Stomach (tissue), 4 donors: Measurements from ENCODE around the gene HLA-DQB1.

Source experiments
- EP300 ChIP-seq: sonication (generic); formaldehyde crosslinking; IDR thresholded peaks from one replicate; pipeline ENCODE4 v1.6.1; 2017; ENCODE audit warnings: antibody characterized with exemption
- POLR2A ChIP-seq, 4 donors: fragments of 450-650 bp; IDR thresholded peaks; one replicate each; pipeline ENCODE4 v1.6.1; 2016; ENCODE audit warnings: antibody characterized with exemption in 4 of 4, control low read depth in 2 of 4, mild to moderate bottlenecking in 1 of 4, moderate library complexity in 1 of 4
- POLR2AphosphoS5 ChIP-seq, 3 donors: sonication (generic); formaldehyde crosslinking; IDR thresholded peaks; one replicate each; pipeline ENCODE4 v1.6.1; 2016; ENCODE audit warnings: antibody characterized with exemption in 3 of 3
- TF ChIP-seq, protein P1 (sequence below), 7 experiments: fragments of 450-650 bp in 4 of 7; fragments of 200-600 bp in 3 of 7; sonication (generic) in 3 of 7; IDR thresholded peaks; one replicate each; pipeline ENCODE4 v1.5.1; 2016 to 2019; ENCODE audit warnings: antibody characterized with exemption in 7 of 7, control low read depth in 2 of 7, mild to moderate bottlenecking in 1 of 7

DNA sequence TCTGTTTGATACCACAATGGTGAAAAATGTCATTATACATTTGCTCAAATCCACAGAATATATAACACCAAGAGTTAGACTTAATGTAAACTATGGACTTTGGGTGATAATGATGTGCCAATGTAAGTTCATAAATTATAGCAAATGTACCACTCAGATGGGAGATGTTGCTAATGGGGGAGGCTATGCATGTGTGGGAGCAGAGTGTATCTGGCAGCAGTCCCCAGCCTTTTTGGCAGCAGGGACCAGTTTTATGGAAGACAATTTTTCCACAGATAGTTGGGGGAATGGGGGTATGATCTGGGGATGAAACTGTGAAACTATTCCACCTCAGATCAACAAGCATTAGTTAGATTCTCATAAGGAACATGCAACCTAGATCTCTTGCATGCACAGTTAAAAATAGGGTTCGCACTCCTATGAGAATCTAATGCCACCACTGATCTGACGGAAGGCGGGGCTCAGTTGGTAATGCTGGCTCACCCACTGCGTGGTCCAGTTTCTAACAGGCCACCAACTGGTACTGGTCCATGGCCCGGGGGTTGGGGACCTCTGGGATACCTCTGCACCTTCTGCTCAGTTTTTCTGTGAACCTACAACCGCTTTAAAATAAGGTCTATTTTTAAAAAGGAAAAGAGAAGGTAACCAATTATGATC, 21.3 kb downstream of the HLA-DQB1 start:
- TF ChIP-seq, protein P1, sequence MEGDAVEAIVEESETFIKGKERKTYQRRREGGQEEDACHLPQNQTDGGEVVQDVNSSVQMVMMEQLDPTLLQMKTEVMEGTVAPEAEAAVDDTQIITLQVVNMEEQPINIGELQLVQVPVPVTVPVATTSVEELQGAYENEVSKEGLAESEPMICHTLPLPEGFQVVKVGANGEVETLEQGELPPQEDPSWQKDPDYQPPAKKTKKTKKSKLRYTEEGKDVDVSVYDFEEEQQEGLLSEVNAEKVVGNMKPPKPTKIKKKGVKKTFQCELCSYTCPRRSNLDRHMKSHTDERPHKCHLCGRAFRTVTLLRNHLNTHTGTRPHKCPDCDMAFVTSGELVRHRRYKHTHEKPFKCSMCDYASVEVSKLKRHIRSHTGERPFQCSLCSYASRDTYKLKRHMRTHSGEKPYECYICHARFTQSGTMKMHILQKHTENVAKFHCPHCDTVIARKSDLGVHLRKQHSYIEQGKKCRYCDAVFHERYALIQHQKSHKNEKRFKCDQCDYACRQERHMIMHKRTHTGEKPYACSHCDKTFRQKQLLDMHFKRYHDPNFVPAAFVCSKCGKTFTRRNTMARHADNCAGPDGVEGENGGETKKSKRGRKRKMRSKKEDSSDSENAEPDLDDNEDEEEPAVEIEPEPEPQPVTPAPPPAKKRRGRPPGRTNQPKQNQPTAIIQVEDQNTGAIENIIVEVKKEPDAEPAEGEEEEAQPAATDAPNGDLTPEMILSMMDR (IDR thresholded peaks at IDR 0.05), result no peak
- no peak for TF ChIP-seq POLR2A (IDR thresholded peaks at IDR 0.05)
- no peak for TF ChIP-seq POLR2AphosphoS5 (IDR thresholded peaks at IDR 0.05)
- no peak for TF ChIP-seq EP300
